Activated naive CD8-positive, alpha-beta T cell treated with anti-CD3 and anti-CD28 coated beads for 36 hours (primary cell): ENCODE measurements around the gene EIF4G1. TPM values are rescaled to one million over a fixed set of nuclear protein-coding genes. Genes with fewer than 3 reads are reported as not detected.

Experiments
- DNase-seq: peaks from one replicate; pipeline ENCODE4 v3.0.0; 2021
- H3K27ac Mint-ChIP-seq: one replicate; pipeline ENCODE4 v1.8.0; 2022; ENCODE audit warnings: mild to moderate bottlenecking, moderate library complexity, mixed read lengths
- H3K27me3 Mint-ChIP-seq: one replicate; pipeline ENCODE4 v1.8.0; 2022; ENCODE audit warnings: mild to moderate bottlenecking, mixed read lengths
- H3K36me3 Mint-ChIP-seq: one replicate; pipeline ENCODE4 v1.8.0; 2021; ENCODE audit warnings: mild to moderate bottlenecking, mixed read lengths
- H3K4me1 Mint-ChIP-seq: one replicate; pipeline ENCODE4 v1.8.0; 2021; ENCODE audit warnings: mixed read lengths
- H3K4me3 Mint-ChIP-seq: one replicate; pipeline ENCODE4 v1.8.0; 2022; ENCODE audit warnings: mild to moderate bottlenecking, moderate library complexity, mixed read lengths
- H3K9me3 Mint-ChIP-seq: one replicate; pipeline ENCODE4 v1.8.0; 2022; ENCODE audit warnings: mixed read lengths
- total RNA-seq, 2 experiments: library from RNA; stranded (reverse); gene quantifications; one replicate each; pipeline ENCODE4 v1.2.3, GENCODE V29; 2021

EIF4G1 gene
- total RNA-seq, 2 experiments from 2014 or later, result 644 to 660 TPM

DNA sequence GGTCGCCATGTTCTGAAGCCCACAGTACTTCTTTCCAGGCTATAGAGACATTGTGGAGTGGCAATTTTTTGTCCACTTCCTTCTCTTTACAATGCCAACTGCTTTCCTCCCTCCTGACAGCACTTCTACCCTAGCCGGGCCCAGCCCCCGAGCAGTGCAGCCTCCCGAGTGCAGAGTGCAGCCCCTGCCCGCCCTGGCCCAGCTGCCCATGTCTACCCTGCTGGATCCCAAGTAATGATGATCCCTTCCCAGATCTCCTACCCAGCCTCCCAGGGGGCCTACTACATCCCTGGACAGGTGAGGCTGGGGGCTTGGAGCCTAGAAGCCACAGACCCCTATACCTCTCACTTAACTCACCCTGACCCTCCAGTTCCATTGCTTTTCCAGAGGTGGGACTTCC, 2.8 kb downstream of the EIF4G1 start:
- H3K27ac Mint-ChIP-seq, result peak overlapping the region; percentile 52
- peaks cover 46% of the 10 kb centered on the region for H3K36me3 Mint-ChIP-seq
- H3K4me3 Mint-ChIP-seq, result peak overlapping the region; percentile 83

DNA sequence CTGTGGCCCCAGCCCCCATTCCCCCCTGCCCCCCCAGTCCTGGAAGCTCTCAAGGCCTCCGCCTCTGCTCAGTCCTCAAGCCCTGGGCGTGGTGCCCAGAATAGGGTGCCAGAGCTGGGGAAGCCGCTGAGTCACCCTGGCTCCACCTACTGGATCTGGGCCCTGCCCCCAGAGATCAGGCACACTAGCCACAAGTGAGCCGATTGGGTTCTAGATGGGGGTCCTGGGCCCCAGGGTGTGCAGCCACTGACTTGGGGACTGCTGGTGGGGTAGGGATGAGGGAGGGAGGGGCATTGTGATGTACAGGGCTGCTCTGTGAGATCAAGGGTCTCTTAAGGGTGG, 5.7 kb downstream of the EIF4G1 start:
- Mint-ChIP-seq H3K4me1 (peaks cover 38% of the 10 kb centered on the region), H3K27me3 (no peaks in the 10 kb centered on the region), H3K36me3 (peaks cover 67% of the 10 kb centered on the region), H3K9me3 (no peaks in the 10 kb centered on the region), H3K4me3 (no peak overlapping the region), H3K27ac (no peak overlapping the region)
- DNase-seq, result peak; percentile 58

More for the DNA sequence above, 2.8 kb downstream of the EIF4G1 start:
- Mint-ChIP-seq H3K27me3 (no peaks in the 10 kb centered on the region), H3K9me3 (no peaks in the 10 kb centered on the region), H3K4me1 (peaks cover 36% of the 10 kb centered on the region)
- DNase-seq, result no peak

GRCh38 chr3:184321666-184322065, 7.3 kb downstream of the EIF4G1 start:
- Mint-ChIP-seq H3K4me1 (peaks cover 38% of the 10 kb centered on the region), H3K36me3 (peaks cover 67% of the 10 kb centered on the region), H3K4me3 (no peak overlapping the region), H3K9me3 (no peaks in the 10 kb centered on the region), H3K27ac (peak overlapping the region; percentile 54), H3K27me3 (no peaks in the 10 kb centered on the region)
- no peak for DNase-seq

DNA sequence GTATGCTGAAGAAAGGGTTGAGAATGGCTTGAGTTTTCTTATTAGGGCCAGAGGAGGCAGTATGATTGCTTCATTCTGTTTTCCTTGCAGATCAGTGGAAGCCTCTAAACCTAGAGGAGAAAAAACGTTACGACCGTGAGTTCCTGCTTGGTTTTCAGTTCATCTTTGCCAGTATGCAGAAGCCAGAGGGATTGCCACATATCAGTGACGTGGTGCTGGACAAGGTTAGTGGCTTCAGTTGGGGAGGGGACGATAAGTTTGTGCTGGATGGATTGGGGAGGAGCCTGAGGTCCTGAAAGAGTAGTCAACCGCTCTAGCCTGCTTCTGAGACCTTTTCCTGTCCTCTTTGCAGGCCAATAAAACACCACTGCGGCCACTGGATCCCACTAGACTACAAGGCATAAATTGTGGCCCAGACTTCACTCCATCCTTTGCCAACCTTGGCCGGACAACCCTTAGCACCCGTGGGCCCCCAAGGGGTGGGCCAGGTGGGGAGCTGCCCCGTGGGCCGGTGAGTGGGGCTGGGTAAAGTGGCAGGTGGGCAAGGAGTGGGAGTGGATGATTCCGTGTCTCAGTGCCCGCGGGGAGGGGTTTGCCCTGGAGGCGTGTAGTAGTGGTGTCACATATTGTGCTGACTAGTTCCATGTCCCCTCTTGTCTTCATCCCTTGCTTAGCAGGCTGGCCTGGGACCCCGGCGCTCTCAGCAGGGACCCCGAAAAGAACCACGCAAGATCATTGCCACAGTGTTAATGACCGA, 8.5 kb downstream of the EIF4G1 start:
- Mint-ChIP-seq H3K4me1 (peaks cover 28% of the 10 kb centered on the region), H3K27ac (peak overlapping the region; percentile 80), H3K4me3 (no peak overlapping the region), H3K9me3 (no peaks in the 10 kb centered on the region), H3K36me3 (peaks cover 63% of the 10 kb centered on the region), H3K27me3 (no peaks in the 10 kb centered on the region)
- DNase-seq, result no peak

DNA sequence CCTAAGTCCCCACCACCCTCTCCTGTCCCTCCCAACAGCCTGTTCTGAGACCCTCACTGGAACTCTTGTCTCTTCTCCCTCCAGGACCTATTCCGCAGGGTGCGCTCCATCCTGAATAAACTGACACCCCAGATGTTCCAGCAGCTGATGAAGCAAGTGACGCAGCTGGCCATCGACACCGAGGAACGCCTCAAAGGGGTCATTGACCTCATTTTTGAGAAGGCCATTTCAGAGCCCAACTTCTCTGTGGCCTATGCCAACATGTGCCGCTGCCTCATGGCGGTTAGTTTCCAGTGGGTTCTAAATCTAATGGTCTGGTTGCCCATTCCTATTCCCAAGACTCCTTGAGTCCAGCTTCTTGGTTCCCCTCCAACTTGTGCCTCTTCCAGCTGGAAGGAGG, 9.3 kb downstream of the EIF4G1 start:
- Mint-ChIP-seq H3K4me1 (peaks cover 25% of the 10 kb centered on the region), H3K9me3 (no peaks in the 10 kb centered on the region), H3K4me3 (no peak overlapping the region), H3K27me3 (no peaks in the 10 kb centered on the region), H3K27ac (no peak overlapping the region), H3K36me3 (peaks cover 67% of the 10 kb centered on the region)
- DNase-seq, result no peak

DNA sequence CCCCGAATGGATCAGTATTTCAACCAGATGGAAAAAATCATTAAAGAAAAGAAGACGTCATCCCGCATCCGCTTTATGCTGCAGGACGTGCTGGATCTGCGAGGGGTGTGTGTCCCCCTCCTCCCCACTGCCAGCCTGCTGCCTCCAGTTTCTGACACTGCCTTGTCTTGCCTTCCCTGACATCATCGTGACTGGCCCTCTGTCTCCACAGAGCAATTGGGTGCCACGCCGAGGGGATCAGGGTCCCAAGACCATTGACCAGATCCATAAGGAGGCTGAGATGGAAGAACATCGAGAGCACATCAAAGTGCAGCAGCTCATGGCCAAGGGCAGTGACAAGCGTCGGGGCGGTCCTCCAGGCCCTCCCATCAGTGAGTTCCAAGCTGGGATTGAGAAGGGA, 10.9 kb downstream of the EIF4G1 start:
- Mint-ChIP-seq H3K36me3 (peaks cover 73% of the 10 kb centered on the region), H3K9me3 (no peaks in the 10 kb centered on the region), H3K27me3 (no peaks in the 10 kb centered on the region), H3K27ac (peak overlapping the region; percentile 38), H3K4me3 (no peak overlapping the region), H3K4me1 (peaks cover 19% of the 10 kb centered on the region)
- DNase-seq, result no peak

GRCh38 chr3:184325715-184326369, 11.4 kb downstream of the EIF4G1 start:
- no peaks in the 10 kb centered on the region for H3K27me3 Mint-ChIP-seq
- no peaks in the 10 kb centered on the region for H3K9me3 Mint-ChIP-seq
- H3K27ac Mint-ChIP-seq, result peak overlapping the region; percentile 71
- peaks cover 73% of the 10 kb centered on the region for H3K36me3 Mint-ChIP-seq
- DNase-seq, result peak; percentile 26
- no peak overlapping the region for H3K4me3 Mint-ChIP-seq
- H3K4me1 Mint-ChIP-seq, result peaks cover 19% of the 10 kb centered on the region

DNA sequence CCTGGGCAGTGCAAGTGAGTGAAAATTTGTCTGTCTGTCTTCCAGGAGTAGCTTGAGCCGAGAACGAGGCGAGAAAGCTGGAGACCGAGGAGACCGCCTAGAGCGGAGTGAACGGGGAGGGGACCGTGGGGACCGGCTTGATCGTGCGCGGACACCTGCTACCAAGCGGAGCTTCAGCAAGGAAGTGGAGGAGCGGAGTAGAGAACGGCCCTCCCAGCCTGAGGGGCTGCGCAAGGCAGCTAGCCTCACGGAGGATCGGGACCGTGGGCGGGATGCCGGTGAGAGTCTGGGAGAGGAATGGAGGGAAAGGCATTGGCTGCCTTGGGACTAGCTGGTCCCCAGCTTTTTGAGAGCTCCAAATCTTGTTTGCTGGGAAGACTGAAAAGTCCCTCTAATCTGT, 12.8 kb downstream of the EIF4G1 start:
- no peaks in the 10 kb centered on the region for H3K27me3 Mint-ChIP-seq
- peak overlapping the region; percentile 40 for H3K27ac Mint-ChIP-seq
- no peaks in the 10 kb centered on the region for H3K9me3 Mint-ChIP-seq
- peaks cover 76% of the 10 kb centered on the region for H3K36me3 Mint-ChIP-seq
- DNase-seq, result no peak
- H3K4me1 Mint-ChIP-seq, result peaks cover 23% of the 10 kb centered on the region
- no peak overlapping the region for H3K4me3 Mint-ChIP-seq

GRCh38 chr3:184328516-184328915, 14.1 kb downstream of the EIF4G1 start:
- Mint-ChIP-seq H3K4me3 (no peak overlapping the region), H3K9me3 (no peaks in the 10 kb centered on the region), H3K27me3 (no peaks in the 10 kb centered on the region), H3K36me3 (peaks cover 81% of the 10 kb centered on the region), H3K27ac (peak overlapping the region; percentile 16), H3K4me1 (peaks cover 34% of the 10 kb centered on the region)
- DNase-seq, result no peak

DNA sequence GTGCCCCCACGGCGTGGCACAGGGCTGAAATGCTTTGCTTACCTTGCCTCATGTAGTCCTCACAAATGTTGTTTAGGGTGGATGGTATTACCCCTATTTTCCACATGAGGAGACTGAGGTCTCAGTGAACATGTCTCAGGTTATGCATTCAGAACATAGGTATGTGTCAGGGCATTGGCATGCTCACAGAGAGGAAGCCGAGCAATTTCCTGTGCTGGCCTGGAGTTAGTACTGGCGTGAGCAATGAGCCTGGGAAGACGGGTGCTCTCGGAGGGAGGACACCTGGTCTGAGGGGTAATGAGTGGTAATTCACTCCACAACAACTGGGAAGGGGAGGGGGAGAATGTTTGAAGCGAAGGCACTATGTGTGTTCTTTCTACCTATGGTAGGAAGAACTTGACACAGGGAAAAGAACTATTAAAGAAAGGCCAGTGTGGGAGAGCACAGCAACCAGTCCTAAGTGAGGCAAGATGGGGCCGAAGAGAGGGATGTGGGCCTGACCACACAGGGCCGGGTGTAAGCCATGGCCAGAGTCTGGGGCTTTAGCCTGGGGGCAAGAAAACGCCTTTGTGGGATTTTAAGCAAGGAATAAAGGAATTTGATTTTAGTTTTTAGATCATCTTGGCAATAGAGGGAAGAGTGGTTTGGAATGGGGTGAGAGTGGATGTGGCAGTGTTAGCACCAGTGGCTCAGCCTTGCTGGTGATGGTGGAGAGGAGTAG, 18.1 kb downstream of the EIF4G1 start:
- no peaks in the 10 kb centered on the region for H3K9me3 Mint-ChIP-seq
- peaks cover 47% of the 10 kb centered on the region for H3K4me1 Mint-ChIP-seq
- H3K36me3 Mint-ChIP-seq, result peaks cover 59% of the 10 kb centered on the region
- DNase-seq, result no peak
- H3K27me3 Mint-ChIP-seq, result no peaks in the 10 kb centered on the region
- H3K4me3 Mint-ChIP-seq, result no peak overlapping the region
- H3K27ac Mint-ChIP-seq, result peak overlapping the region; percentile 91

GRCh38 chr3:184333190-184333589, 18.8 kb downstream of the EIF4G1 start:
- Mint-ChIP-seq H3K36me3 (peaks cover 57% of the 10 kb centered on the region), H3K9me3 (no peaks in the 10 kb centered on the region), H3K4me1 (peaks cover 48% of the 10 kb centered on the region), H3K27ac (peak overlapping the region; percentile 91), H3K27me3 (no peaks in the 10 kb centered on the region), H3K4me3 (no peak overlapping the region)
- DNase-seq, result no peak

DNA sequence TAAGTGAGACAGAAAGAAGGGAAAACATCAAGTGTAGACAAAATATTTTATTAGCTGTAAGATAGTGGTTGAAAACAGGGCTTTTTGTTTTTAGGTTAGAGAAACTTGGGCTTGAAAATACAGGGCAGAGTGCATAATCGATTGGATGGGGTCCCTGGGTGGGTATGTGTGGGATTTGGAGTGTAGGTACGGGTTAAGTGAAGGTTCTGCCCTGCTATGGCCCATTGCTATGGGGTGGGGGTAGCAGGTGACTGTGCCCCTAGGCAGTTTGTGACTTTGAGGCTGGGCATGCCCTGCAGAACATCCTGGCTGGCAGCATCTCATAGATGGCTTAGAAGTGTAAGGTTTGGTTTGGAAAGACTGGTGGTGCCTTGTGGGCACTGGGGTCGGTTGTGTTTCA, 19.3 kb downstream of the EIF4G1 start:
- no peak overlapping the region for H3K4me3 Mint-ChIP-seq

DNA sequence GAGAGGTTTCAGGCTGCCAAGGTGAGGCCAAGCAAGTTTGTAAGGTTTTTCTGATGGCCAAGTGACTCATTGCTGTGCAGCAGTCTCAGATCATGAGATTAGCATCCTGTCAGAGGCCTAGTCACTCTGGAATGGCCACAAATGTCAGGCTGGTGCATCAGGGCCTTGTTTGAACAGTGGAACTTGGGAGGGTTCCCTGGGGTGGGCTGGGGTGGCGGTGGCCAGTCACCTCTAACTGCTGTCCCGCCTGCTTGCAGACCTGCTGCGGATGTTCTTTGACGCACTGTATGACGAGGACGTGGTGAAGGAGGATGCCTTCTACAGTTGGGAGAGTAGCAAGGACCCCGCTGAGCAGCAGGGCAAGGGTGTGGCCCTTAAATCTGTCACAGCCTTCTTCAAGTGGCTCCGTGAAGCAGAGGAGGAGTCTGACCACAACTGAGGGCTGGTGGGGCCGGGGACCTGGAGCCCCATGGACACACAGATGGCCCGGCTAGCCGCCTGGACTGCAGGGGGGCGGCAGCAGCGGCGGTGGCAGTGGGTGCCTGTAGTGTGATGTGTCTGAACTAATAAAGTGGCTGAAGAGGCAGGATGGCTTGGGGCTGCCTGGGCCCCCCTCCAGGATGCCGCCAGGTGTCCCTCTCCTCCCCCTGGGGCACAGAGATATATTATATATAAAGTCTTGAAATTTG, 20.2 kb downstream of the EIF4G1 start:
- H3K9me3 Mint-ChIP-seq, result no peaks in the 10 kb centered on the region
- H3K4me1 Mint-ChIP-seq, result peaks cover 45% of the 10 kb centered on the region
- H3K36me3 Mint-ChIP-seq, result peaks cover 43% of the 10 kb centered on the region
- peak; percentile 57 for DNase-seq
- peak overlapping the region; percentile 91 for H3K27ac Mint-ChIP-seq
- peak overlapping the region; percentile 32 for H3K4me3 Mint-ChIP-seq
- H3K27me3 Mint-ChIP-seq, result no peaks in the 10 kb centered on the region

More for the DNA sequence above, 19.3 kb downstream of the EIF4G1 start:
- H3K36me3 Mint-ChIP-seq, result peaks cover 51% of the 10 kb centered on the region
- peak overlapping the region; percentile 91 for H3K27ac Mint-ChIP-seq
- DNase-seq, result no peak
- H3K4me1 Mint-ChIP-seq, result peaks cover 48% of the 10 kb centered on the region
- H3K9me3 Mint-ChIP-seq, result no peaks in the 10 kb centered on the region
- H3K27me3 Mint-ChIP-seq, result no peaks in the 10 kb centered on the region

DNA sequence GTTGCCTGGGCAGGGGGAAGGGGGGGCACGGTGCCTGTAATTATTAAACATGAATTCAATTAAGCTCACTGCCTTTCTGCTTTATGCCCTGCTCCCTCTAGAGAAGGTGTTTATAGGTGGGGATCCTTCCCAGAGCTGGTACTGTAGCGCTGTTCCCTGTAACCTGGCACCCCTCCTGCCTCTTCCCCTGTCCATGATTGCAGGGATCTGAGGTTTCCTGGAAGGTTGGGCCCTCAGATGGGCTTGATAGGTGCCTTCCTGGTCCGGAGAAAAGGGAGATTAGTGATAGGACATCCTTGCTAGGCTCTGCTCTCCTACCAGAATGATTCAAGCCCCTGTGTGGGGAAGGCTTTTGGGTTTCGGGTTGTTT, 20.9 kb downstream of the EIF4G1 start:
- H3K4me3 Mint-ChIP-seq, result peak overlapping the region; percentile 80
- H3K9me3 Mint-ChIP-seq, result no peaks in the 10 kb centered on the region
- DNase-seq, result no peak
- peaks cover 45% of the 10 kb centered on the region for H3K4me1 Mint-ChIP-seq
- H3K27me3 Mint-ChIP-seq, result no peaks in the 10 kb centered on the region
- peaks cover 39% of the 10 kb centered on the region for H3K36me3 Mint-ChIP-seq
- H3K27ac Mint-ChIP-seq, result peak overlapping the region; percentile 89
